GM18858 (cell line): Measurements from ENCODE around the gene LRIT1.

Experiments used
- ATAC-seq: cut with Tn5 transposase; IDR thresholded peaks from one replicate; pipeline ENCODE4 v1.9.1; 2021; ENCODE audit not compliant: unreplicated experiment

Gene LRIT1

DNA sequence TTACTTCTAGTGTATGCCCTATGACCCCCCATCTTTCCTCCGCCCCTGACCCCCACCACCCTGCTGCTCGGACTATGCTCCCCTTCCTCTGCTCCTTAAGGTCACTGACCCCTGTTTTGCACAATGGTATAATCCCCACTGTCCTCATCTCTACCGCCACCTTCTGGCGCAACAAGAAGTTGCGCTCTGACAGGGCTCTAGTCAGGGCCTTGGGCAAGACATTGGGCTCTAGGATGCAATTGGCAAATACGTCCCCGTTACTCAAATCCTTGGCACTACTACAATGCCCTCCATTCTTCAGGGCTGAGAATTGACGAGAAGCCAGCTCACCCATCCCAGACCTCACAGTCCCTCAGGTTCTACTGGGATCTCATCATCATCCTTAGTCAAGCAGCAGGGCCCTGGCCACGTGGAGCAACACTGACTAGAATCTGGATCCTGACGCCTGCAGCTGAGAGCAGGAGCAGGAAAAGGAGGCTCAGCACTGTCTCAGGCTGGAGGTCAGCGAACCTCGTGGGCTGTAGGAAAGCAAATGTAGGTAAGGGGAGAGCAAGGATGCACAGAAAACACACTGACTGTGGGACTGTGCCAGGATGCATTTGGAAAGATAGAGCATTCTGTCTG, 26.6 kb downstream of the LRIT1 start:
- ATAC-seq: peak; percentile 82

DNA sequence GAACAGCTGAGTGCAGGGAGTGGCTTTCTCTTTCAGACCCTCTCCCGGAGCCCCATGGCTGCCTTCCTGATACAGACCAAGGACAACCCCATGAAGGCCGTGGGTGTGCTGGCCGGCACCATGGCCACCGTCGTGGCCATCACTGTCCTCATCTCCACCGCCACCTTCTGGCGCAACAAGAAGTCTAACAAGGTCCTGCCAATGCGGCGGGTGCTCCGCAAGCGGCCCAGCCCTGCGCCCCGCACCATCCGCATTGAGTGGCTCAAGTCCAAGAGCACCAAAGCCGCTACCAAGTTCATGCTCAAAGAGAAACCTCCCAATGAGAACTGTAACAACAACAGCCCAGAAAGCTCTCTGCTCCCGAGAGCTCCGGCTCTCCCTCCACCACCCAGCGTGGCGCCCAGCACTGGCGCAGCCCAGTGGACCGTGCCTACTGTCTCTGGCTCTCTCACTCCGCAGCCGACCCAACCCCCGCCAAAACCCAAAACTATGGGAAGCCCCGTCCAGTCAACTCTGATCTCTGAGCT, 27.2 kb downstream of the LRIT1 start:
- ATAC-seq: no peak

DNA sequence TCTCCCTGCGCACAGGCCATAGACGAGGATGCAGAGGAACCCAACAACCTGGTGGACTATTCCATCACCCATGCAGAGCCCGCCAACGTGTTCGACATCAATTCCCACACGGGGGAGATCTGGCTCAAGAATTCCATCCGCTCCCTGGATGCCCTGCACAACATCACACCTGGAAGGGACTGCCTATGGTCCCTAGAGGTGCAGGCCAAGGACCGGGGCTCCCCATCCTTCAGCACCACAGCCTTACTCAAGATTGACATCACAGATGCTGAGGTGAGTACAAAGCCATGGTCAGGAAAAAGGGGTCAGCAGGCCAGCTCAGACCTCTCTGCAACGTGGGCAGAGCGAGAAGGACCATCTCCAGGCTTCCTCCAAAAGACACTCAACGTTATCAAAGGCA, 28.3 kb downstream of the LRIT1 start:
- no peak for ATAC-seq

DNA sequence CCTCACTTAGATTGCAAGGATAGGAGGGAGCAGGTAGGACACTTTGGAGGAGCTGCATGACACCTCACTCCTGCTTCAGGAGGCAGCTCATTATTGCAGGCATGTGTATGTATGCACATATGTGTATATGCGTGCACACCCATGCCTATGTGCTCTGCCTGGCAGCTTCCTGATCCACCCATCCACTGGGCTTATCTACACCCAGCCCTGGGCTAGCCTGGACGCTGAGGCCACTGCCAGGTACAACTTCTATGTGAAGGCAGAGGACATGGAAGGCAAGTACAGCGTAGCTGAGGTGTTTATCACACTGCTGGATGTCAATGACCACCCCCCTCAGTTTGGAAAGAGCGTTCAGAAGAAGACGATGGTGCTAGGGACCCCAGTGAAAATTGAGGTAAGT, 29.3 kb downstream of the LRIT1 start:
- no peak for ATAC-seq

DNA sequence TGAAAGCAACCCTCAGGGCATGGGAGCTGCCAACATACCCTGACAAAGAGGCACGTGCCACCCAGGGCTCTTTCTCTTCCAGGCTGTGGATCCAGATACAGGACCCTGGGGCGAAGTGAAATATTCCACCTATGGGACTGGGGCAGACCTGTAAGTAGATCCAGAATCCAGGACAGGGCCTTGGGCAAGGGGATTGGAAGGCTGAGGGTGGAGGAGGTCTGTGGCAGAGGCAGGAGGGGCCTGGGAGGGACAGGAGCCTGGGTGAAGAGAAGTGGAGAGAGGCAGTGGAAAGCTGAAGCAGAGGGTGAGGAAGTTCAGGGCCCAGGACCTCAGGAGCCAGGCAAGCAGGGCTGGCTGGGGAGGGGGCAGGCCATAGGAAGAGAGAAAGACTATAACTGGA, 29.8 kb downstream of the LRIT1 start:
- no peak for ATAC-seq

DNA sequence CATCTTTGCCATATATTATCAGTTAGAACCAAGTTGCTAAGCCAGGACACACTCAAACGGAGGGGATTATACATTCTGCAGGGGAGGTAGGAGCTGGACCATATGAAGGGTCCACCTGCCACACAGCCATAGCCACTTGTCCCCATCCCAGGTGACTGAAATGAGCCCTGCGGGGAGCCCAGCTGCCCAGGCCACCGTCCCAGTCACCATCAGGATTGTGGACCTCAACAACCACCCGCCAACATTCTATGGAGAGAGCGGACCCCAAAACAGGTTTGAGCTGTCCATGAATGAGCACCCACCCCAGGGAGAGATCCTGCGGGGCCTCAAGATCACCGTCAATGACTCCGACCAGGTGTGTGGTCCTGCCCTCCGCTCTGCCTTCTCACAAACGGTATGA, 33.3 kb downstream of the LRIT1 start:
- ATAC-seq: no peak

DNA sequence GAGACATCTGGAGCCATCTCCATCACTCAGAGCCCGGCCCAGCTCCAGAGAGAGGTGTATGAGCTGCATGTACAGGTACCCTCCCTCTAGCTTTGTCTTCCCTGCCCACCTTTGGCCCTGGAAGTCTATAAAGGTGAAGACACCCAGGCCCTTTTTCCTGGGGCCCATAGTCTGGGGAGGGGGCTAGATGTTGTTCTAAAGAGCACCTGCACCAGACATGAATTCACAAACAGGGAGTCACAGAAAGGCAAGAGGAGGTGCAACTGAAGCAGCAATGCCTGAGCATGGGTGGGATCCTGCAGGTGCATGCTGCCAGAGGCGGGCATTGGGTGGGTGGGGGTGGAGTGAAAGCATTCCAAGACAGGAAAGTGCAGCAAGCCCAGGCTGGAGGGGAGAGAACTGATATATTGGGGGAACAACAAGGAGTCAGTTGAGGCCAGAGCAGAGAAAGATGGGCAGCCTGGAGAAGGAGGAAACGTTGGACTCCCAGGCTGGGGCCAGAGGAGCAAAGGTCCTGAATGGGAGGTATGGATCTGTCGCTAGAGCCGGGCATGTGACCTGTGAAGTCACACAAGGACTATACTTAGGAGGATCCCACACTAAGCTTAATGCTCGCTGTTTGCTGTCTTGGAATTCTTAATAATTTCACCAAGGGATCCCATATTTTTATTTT, 35.4 kb downstream of the LRIT1 start:
- ATAC-seq: no peak

DNA sequence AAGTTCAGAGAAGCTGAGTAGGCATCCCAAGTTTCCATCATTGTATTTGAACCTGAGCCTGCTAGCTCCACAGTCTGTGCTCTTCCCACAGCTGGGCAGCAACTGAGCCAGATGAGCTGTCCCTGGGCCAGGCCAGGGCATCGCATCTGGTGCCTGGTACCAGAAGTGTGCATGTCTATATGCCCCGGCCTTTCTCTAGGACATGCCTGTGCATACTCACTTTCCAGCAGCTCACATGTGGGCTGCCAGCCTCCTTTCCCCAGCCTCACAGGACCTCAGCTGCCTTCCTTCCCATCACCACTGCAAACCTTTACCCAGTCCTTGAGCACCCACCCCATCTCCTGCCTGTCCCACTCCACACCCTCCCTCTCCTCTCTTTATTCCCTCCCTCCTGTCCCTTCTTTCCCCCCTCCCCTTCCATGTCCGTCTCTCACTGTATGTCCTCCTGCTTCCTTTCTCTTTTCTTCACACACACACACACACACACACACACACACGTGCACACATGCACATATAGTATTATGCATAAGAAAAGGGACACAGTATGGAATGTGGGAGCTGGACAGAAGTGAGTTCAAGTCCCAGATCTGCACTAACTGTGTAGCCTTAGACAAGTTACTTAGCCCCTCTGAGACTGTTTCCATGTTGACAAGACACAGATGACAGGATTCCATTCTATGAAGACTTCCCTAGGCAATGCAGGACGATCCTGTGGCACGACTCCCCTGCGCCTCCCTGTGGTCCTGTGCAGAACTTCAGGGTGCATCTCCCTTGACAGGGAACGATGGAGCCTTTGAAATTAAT, 36.1 kb downstream of the LRIT1 start:
- ATAC-seq: peak; percentile 71

DNA sequence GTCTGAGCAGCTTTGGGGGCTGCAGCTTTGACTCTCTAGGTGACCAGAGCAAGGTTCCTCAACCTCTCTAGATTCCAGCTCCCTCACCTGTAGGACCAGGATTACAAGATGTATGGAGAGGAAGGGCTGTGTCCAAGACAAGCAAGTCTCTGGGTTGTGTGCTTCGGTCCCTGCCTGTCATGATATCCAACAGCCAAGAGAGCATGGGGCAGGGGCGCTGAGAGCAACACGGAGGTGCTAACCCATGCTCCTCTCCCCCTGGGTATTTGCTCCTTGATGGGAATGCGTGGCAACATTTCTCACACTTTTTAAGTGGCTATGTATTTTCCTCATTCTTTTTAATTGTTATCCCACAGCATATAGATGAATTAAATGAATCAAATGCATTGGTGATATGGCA, 36.7 kb downstream of the LRIT1 start:
- no peak for ATAC-seq

DNA sequence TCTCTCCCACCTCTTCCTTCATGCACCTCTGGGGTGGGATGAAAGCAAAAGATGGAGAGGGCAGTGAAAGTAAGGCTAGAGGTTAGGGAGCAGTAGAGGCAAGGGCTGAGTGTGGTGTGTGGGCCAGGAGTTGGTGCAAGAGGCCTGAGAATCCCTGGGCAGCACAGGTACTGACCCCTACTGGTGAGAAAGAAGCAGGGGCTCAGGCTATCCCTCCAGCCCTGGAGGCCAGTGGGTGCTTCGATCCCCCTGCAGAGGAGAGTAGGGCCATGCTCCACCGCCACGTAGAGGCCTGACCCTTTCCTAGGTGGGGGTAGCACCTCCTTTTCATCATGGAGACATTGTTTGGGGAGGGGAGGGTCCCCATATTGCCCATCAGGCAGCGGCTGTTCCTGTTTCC, 37.2 kb downstream of the LRIT1 start:
- ATAC-seq: peak; percentile 53

DNA sequence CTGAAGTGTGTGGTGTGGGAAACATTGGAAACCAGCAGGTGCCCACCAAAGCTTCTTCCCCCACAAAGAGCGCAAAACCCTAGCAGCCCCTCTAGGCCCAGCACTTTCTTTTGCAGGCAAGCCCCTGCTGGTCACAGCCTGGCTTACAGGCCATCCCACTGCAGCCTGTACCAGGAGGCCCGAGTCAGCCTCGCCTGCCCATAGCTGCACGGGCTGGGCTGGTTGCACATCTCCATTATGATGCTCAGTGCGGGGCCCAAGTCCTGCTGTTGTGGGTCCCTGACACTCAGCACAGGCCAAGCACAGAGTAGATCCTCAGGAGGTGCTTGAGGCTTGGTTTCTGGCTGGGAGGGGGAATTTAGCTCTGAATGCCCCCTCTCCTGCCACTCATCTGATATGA, 39.0 kb downstream of the LRIT1 start:
- no peak for ATAC-seq

DNA sequence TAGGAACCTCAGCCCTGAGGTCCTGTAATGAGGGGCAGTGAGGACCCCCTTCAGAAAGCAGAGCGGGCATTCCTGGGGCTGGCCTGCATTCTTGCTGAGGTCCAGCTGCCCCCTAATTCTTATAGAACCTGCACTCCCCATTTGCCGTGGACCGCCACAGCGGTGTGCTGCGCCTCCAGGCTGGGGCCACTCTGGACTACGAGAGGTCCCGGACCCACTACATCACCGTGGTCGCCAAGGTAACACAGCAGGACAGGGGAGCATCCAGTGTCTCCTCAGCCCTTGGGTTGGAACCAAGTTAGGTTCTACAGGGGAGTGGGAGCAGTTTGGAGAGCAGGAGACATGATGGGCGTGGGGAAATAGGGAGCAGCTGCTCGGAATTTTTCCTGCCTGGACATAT, 39.7 kb downstream of the LRIT1 start:
- ATAC-seq: no peak

DNA sequence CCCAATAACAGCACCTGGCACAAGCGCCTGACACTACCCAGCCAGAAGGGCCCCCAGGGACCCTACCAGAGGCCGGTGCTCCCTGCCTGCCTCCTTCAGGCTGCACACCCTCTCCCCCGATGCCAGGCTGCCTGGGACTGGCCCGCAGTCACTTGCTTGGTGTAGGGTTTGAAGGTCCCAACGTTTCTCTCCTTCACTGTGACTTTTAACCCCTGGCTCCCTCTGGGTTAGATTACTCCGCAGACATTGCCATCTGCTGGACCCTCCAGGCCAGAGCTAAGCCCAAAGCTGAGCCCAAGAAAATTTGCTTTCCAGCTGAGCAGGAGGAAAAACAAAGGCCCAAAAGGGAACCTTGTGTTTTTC, 40.1 kb downstream of the LRIT1 start:
- no peak for ATAC-seq

DNA sequence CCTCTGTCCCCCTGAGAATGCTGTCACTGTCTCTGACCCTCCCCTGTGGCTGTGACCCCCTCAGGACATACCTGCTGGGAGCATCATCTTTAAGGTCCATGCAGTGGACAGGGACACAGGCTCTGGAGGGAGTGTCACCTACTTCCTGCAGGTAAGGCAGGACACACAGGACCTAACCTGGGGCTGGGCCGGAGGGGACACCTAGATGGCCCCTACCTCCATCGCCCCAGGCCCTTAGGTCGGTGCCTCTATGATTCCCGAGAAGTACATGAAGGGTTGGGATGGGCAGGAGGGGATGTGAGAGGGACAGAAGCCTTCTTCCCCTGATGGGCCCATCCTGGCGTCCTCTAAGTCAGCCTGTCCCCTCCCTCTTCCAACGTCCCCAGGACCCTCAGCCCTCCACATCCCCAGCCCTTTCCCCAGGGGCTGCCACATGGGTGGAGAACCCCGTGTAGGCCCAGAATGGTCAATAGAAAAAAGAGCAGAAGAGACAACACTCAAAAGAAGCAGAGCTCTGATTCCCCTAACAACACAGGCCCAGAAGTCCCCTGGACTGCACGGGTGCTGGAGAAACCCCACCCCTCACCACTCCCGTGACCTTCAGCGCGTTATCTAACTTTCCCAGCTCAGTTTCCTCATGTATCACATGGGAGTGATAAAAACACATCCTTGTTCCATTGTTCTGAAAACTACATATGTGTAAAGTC, 40.7 kb downstream of the LRIT1 start:
- no peak for ATAC-seq

DNA sequence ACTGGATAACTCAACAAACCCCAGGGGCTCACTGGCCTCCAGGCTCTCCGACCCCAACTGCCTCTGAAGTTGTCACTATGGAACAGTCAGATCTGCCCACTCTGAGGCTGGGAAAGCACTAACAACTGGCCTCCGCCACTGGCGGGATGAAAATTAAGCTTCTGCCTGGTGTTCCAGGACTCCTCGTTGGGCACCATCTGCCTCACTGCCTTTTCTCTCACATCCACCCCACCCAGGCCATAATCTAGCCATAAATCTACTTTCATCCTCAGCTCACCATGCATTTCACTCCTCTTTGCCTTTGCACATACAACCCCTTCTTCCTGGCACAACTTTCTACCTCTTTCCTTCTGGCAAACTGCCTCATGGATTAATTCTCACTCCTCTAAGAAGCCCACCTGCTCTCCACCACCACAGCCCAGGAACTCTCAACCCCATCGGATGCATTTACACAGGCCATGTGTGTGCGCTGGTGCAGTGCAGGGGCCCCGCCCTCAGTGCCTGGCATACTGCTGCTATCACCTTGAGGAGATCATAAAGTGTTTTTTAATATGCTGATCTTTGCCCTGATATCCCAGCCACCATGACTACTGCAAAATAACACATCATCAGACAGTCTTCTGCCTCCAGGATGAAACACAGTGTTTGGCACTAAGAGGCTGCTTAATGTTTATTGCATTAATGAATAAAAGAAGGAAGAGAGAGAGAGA, 43.0 kb downstream of the LRIT1 start:
- ATAC-seq: no peak

DNA sequence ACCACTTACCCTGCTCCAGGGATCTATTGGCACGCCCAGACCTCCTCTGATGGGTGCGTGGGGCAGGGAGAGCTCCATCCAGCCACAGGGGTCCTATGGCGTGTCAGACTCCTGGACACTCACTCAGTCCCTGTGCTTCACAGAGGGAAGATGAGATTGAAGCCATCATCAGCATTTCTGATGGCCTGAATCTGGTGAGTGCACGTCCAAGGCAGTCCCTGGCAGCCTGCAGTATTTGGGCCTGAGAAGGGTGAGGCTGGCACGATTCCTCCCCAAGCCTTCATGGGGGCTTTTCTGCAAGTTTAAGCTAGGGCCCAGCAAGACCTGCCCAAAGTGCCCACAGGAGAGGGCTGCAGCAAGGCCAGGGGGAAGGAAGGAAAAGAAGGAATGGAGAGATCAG, 43.7 kb downstream of the LRIT1 start:
- no peak for ATAC-seq

DNA sequence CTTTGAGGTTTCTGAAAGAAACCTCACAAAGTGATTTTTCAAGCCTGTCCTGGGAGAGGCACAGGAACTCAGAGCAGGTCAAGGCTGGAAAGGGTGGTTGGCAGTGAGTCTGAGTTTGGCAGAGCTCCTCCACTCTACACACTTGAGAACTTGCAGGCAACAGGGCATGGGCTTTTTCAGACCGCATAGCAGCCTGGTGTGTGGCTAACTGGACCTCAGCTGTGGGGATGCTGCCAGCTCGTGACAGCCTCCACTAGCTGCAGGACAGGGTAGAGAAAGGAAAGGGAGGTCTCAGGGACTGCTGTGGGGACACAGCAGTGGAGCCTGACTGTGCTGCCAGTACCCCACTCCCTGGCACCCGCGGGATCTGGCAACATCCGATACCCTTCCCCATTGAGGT, 44.4 kb downstream of the LRIT1 start:
- no peak for ATAC-seq

DNA sequence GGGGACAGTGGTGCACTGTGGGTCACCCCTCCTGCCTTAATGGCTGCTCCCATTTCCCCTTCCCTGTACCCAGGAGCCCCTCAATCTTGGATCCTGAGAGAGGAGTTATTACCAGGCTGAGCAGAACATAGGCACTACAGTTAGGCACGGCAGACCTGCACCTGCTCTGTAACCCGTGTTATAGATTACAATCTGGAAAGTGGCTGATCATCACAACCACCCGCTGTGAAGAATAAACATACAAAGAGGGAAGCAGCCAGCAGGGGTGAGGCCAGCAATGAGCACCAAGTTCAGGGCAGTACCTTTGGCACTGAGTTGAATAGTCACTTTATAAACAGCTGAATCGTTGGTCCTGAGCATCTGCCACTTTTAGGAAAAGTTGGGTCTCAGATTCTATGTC, 45.3 kb downstream of the LRIT1 start:
- no peak for ATAC-seq

DNA sequence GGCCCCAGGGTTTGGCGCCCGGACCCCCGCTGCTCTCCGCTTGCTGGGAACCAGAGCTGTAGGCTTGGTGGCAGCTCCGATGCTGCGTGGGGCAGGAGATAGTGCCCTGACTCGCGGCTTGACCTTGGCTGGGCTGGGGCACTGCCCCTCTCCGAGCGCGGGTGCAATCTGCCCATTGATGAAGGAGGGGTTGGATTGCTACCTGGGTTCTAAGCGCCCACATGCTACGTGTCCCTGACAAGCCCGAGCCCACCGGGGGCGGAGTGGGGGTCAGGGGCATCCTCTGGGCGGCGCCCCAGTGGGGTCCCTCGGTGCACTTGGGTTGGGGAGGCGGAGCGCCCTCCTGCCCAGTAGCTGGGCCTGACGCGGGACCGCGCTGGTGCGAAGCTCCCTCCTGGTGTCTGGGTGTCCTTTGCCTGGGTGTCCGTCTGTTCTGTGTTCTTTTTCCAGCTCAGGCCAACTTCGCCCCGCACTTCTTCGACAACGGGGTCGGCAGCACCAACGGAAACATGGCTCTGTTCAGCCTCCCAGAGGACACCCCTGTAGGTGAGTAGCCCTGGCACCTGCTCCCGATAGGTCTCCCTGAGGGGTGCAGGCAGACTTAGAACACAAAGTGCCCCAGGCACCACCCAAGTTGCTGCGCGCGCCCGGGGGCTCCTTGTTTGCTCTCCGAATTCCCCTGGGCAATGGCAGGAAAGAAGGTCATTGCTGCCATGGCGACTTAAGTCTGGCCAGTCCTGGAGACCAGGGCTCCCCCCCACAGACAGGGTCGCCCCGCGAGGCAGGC, 46.1 kb downstream of the LRIT1 start:
- no peak for ATAC-seq

DNA sequence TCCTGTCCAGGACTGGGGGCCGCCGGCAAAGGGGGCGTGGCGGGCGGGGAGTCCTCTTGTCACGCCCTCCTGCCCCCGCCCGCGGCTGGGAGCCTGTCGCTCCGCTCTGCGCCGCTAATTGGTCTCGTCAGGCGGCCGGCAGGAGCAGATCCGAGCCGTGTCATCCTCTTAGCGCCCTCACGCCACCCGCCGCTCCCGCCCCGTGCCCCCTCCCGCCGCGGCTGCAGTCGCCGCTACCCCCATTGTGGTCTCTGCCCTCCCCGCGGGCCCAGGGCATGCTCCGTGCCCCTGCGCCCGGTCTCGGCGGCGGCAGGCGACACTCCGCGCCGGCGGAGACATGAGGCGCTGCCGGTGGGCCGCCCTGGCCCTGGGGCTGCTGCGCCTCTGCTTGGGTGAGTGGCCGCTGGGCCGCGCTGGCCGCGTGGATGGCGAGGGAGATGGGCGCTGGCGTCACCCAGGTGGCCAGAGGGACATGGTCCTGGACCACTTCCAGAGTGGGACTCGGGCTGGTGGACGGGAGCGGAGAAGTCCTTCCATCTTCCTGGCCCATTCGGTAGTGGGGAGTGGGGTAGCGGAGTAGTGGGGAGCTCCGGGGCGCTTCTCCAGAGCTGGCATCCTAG, 46.8 kb downstream of the LRIT1 start, which contains the start of gene CDHR1:
CDHR1 (plus strand) TSS at position 114 of the 620 bp plus-strand sequence; CDS start at position 338, 224 bp downstream.
- ATAC-seq: no peak
